Endothelial cell of umbilical vein (primary cell): ENCODE results near the gene MARS1. TPM values are rescaled to one million over a fixed set of nuclear protein-coding genes. Genes with fewer than 3 reads are reported as not detected.

Experiments
- BruUV-seq: library from RNA; stranded (reverse); fragments of 400-500 nt; replicated peaks from 2 replicates; lab custom pipeline; 2021; lab: Mats Ljungman, UMichigan
- CTCF ChIA-PET: fragments of 300-600, 350-600 bp; sonication (Branson Sonifier 250); formaldehyde crosslinking; loops from one replicate; lab custom pipeline; 2021; ENCODE audit warnings: antibody characterized with exemption, inconsistent platforms; lab: Charles Lee
- POLR2A ChIA-PET: fragments of 300-600, 350-600 bp; sonication (Branson Sonifier 250); formaldehyde crosslinking; loops from one replicate; lab custom pipeline; 2021; ENCODE audit warnings: antibody characterized with exemption, inconsistent platforms; lab: Charles Lee
- DNase-seq: peaks from one replicate; pipeline ENCODE4 v3.0.0-alpha.2; 2011; ENCODE audit warnings: low read depth, low spot score
- FAIRE-seq: peaks from 2 replicates; lab custom pipeline; 2011; peaks lifted over from hg19 to GRCh38; lab: Jason Lieb, UNC
- H2AFZ ChIP-seq: 2 replicates; pipeline ENCODE4 v1.6.0; 2012; ENCODE audit warnings: low read depth, low read length, control low read depth, inconsistent platforms
- H3K27ac ChIP-seq: 2 replicates; pipeline ENCODE4 v1.5.1; 2011; ENCODE audit warnings: low read depth, mild to moderate bottlenecking, control low read depth, low read length, moderate library complexity; ENCODE audit not compliant: insufficient read depth
- H3K27me3 ChIP-seq, 2 experiments: 2 replicates each; pipeline versions ENCODE4 v1.6.0 to v1.6.1; 2011; ENCODE audit warnings: low read length in 2 of 2, mixed read lengths in 1 of 2; ENCODE audit not compliant: control insufficient read depth in 2 of 2, insufficient read depth in 2 of 2
- H3K36me3 ChIP-seq, 2 experiments: 2 replicates in 1 of 2; 3 replicates in 1 of 2; pipeline ENCODE4 v1.5.1; 2011; ENCODE audit warnings: low read length in 2 of 2, mild to moderate bottlenecking in 1 of 2, moderate library complexity in 1 of 2; ENCODE audit not compliant: control insufficient read depth in 2 of 2, insufficient read depth in 2 of 2; ENCODE audit errors: extremely low read depth in 1 of 2
- H3K4me1 ChIP-seq: 3 replicates; pipeline ENCODE4 v1.5.1; 2011; ENCODE audit warnings: mild to moderate bottlenecking, low read length; ENCODE audit not compliant: control insufficient read depth, insufficient read depth; ENCODE audit errors: extremely low read depth
- H3K4me2 ChIP-seq: 2 replicates; pipeline ENCODE4 v1.6.1; 2011; ENCODE audit warnings: low read length, control low read depth, mixed read lengths; ENCODE audit not compliant: insufficient read depth
- H3K4me3 ChIP-seq, 3 experiments: fragments of 200-600 bp in 1 of 3; sonication (generic), shearing (Covaris generic) in 1 of 3; replicated peaks in 1 of 3; 2 replicates each; pipeline ENCODE4 v1.5.1; 2011 to 2016; ENCODE audit warnings: control low read depth in 3 of 3, low read length in 3 of 3, mild to moderate bottlenecking in 2 of 3, inconsistent platforms in 1 of 3, low read depth in 1 of 3, moderate library complexity in 1 of 3; ENCODE audit not compliant: insufficient read depth in 1 of 3
- H3K79me2 ChIP-seq: 2 replicates; pipeline ENCODE4 v1.6.0; 2012; ENCODE audit warnings: low read length, inconsistent platforms; ENCODE audit not compliant: control insufficient read depth, insufficient read depth
- H3K9ac ChIP-seq: replicated peaks from 2 replicates; pipeline ENCODE3; 2011; ENCODE audit warnings: low read length, control low read depth; ENCODE audit not compliant: insufficient read depth; ENCODE audit errors: extremely low read depth
- H3K9me1 ChIP-seq: replicated peaks from 3 replicates; pipeline ENCODE4 v1.6.0; 2011; ENCODE audit warnings: mild to moderate bottlenecking, low read length; ENCODE audit not compliant: control insufficient read depth, insufficient read depth; ENCODE audit errors: extremely low read depth
- H3K9me3 ChIP-seq: replicated peaks from 2 replicates; pipeline ENCODE4 v1.5.1; 2012; ENCODE audit warnings: low read length, inconsistent platforms; ENCODE audit not compliant: control insufficient read depth, insufficient read depth
- H4K20me1 ChIP-seq: replicated peaks from 2 replicates; pipeline ENCODE3; 2011; ENCODE audit warnings: mild to moderate bottlenecking, low read length; ENCODE audit not compliant: control insufficient read depth, insufficient read depth; ENCODE audit errors: extremely low read depth
- CTCF ChIP-seq, 2 donors: IDR thresholded peaks; 1 replicate in 1 of 2; 2 replicates in 1 of 2; pipeline ENCODE4 v1.5.1; 2011; ENCODE audit warnings: low read length in 2 of 2, mild to moderate bottlenecking in 2 of 2, moderate library complexity in 2 of 2, control low read depth in 1 of 2, inconsistent platforms in 1 of 2, low read depth in 1 of 2; ENCODE audit not compliant: insufficient read depth in 1 of 2; ENCODE audit errors: extremely low read depth in 1 of 2
- EZH2 ChIP-seq: IDR thresholded peaks from 2 replicates; pipeline ENCODE4 v1.6.1; 2012; ENCODE audit warnings: borderline replicate concordance, low read depth, mild to moderate bottlenecking, moderate library complexity, low read length, inconsistent platforms; ENCODE audit not compliant: severe bottlenecking
- FOS ChIP-seq: IDR thresholded peaks from 2 replicates; pipeline ENCODE4 v1.6.1; 2011; ENCODE audit warnings: mild to moderate bottlenecking, low read length, moderate library complexity, borderline replicate concordance; ENCODE audit not compliant: insufficient read depth
- GATA2 ChIP-seq: IDR thresholded peaks from 2 replicates; pipeline ENCODE4 v1.7.0; 2011; ENCODE audit warnings: low read depth, mild to moderate bottlenecking, moderate library complexity, mixed read lengths, low read length; ENCODE audit not compliant: insufficient read length, insufficient read depth
- JUN ChIP-seq: IDR thresholded peaks from 2 replicates; pipeline ENCODE4 v1.6.1; 2011; ENCODE audit warnings: borderline replicate concordance, low read depth; ENCODE audit not compliant: insufficient read length, insufficient read depth
- MAX ChIP-seq: IDR thresholded peaks from 2 replicates; pipeline ENCODE4 v1.6.1; 2011; ENCODE audit not compliant: insufficient read depth, insufficient read length
- MYC ChIP-seq: IDR thresholded peaks from one replicate; pipeline ENCODE4 v1.6.1; 2011; ENCODE audit warnings: mild to moderate bottlenecking, low read depth, low read length
- POLR2A ChIP-seq: IDR thresholded peaks from 2 replicates; pipeline ENCODE4 v1.6.1; 2012; ENCODE audit warnings: low read depth, mild to moderate bottlenecking, control low read depth, low read length
- POLR2AphosphoS5 ChIP-seq: IDR thresholded peaks from 2 replicates; pipeline ENCODE4 v1.6.1; 2012; ENCODE audit warnings: low read depth, mild to moderate bottlenecking, control low read depth, low read length, moderate library complexity; ENCODE audit not compliant: insufficient read depth
- dilution Hi-C: fragments of 300-500 bp; cut with MboI; formaldehyde crosslinking; loops from one replicate; pipeline ENCODE4 v1.15.0; 2019; ENCODE audit warnings: low sequenced_read_pairs; ENCODE audit not compliant: extremely low pct_ligation_motif_present
- intact Hi-C: fragments of 100-400 bp; cut with micrococcal nuclease; formaldehyde crosslinking; loops from one replicate; pipeline ENCODE4 v1.10.0; 2022
- polyA plus RNA-seq, 4 experiments: library from polyadenylated mRNA; depleted of rRNA in 3 of 4; stranded (reverse) in 3 of 4; unstranded in 1 of 4; fragments of >200 nt; gene quantifications; 2 replicates each; pipeline versions ENCODE4 v1.2.1 to v1.2.3, GENCODE V29; 2011 to 2012; ENCODE audit warnings: missing spikeins in 1 of 4
- total RNA-seq: library from RNA; stranded (reverse); gene quantifications from 2 replicates; pipeline ENCODE4 v1.2.3, GENCODE V29; 2021

MARS1 gene
- total and polyA plus RNA-seq, 2 donors (not counting 3 experiments of a cell fraction or from before 2014, with no cell fraction given), result 118 to 212 TPM

- BruUV-seq, result no TSS peak
- dilution Hi-C loops, result no loop called here
- FAIRE-seq, result no peak
- peaks cover 3% of the 10 kb centered on the region for H3K4me1 ChIP-seq
- H3K9me3 ChIP-seq, result no peaks in the 10 kb centered on the region
- no peak overlapping the region for H3K4me3 ChIP-seq
- H3K36me3 ChIP-seq, result no peaks in the 10 kb centered on the region
- TF ChIP-seq POLR2AphosphoS5 (no peak), CTCF (IDR thresholded peaks at IDR 0.05; ENCODE audit: extremely low read depth in 1 of 2, insufficient read depth in 1 of 2, low read depth in 1 of 2, low read length in 2 of 2) (no peak), EZH2 (no peak), POLR2A (no peak)
- H3K27me3 ChIP-seq, result no peaks in the 10 kb centered on the region
- DNase-seq, result no peak
- H4K20me1 ChIP-seq, result no peaks in the 10 kb centered on the region
- intact Hi-C loops, result no loop called here
- H2AFZ ChIP-seq, result no peak overlapping the region
- POLR2A ChIA-PET, result no interaction called here
- H3K27ac ChIP-seq, result no peak overlapping the region
- H3K9me1 ChIP-seq, result no peaks in the 10 kb centered on the region
- H3K9ac ChIP-seq, result no peak overlapping the region
- no peaks in the 10 kb centered on the region for H3K79me2 ChIP-seq
- H3K4me2 ChIP-seq, result no peak overlapping the region
- CTCF ChIA-PET, result interaction anchor here (0.6 to 1.5 kb wide), 4 partner anchors 14 to 141 kb away, joined by 3 to 5 read pairs (median 4); no protein-coding TSS in a partner anchor
Measured at GRCh38 chr12:57448669-57449068, 39.2 kb upstream of the MARS1 start.

GRCh38 chr12:57449375-57449774, 38.5 kb upstream of the MARS1 start:
- Histone ChIP-seq H3K9me1 (no peaks in the 10 kb centered on the region), H3K9ac (no peak overlapping the region), H3K36me3 (no peaks in the 10 kb centered on the region), H2AFZ (no peak overlapping the region), H3K4me1 (peaks cover 3% of the 10 kb centered on the region), H4K20me1 (no peaks in the 10 kb centered on the region), H3K79me2 (no peaks in the 10 kb centered on the region), H3K27me3 (no peaks in the 10 kb centered on the region), H3K4me2 (no peak overlapping the region), H3K27ac (no peak overlapping the region), H3K9me3 (no peaks in the 10 kb centered on the region), H3K4me3 (no peak overlapping the region)
- BruUV-seq, result no TSS peak
- DNase-seq (no peak), FAIRE-seq (no peak)
- CTCF ChIA-PET, result interaction anchor here (1.3 to 7.9 kb wide), 2 partner anchors 14 to 142 kb away, joined by 3 to 394 read pairs; no protein-coding TSS in a partner anchor
- TF ChIP-seq EZH2 (no peak), GATA2 (no peak), POLR2AphosphoS5 (no peak), CTCF (IDR thresholded peaks at IDR 0.05; ENCODE audit: extremely low read depth in 1 of 2, insufficient read depth in 1 of 2, low read depth in 1 of 2, low read length in 2 of 2) (no peak), FOS (no peak), MAX (no peak), JUN (no peak), MYC (no peak), POLR2A (no peak)
- POLR2A ChIA-PET, result no interaction called here
- intact Hi-C loops, result no loop called here
- dilution Hi-C loops, result no loop called here
